GM12874 (cell line): ENCODE results near the gene PLEKHG2.

Experiments
- CTCF ChIP-seq: IDR thresholded peaks from 2 replicates; pipeline ENCODE4 v1.5.1; 2011; ENCODE audit warnings: low read depth, mild to moderate bottlenecking, control low read depth, low read length, moderate library complexity; ENCODE audit not compliant: insufficient read depth

Gene PLEKHG2

GRCh38 chr19:39463403-39463802 is 50.9 kb downstream of the PLEKHG2 start:
- TF ChIP-seq CTCF = no peak

- TF ChIP-seq CTCF = no peak
These were observed 53.7 kb downstream of the PLEKHG2 start for GRCh38 chr19:39465956-39466747.

GRCh38 chr19:39467941-39468340 is 55.5 kb downstream of the PLEKHG2 start:
- TF ChIP-seq CTCF = no peak

- TF ChIP-seq CTCF = no peak
These were observed 56.6 kb downstream of the PLEKHG2 start for GRCh38 chr19:39469036-39469435.

GRCh38 chr19:39469567-39469966 is 57.1 kb downstream of the PLEKHG2 start:
- no peak for TF ChIP-seq CTCF

- TF ChIP-seq CTCF = no peak
These were observed 58.4 kb downstream of the PLEKHG2 start for GRCh38 chr19:39470724-39471339.

GRCh38 chr19:39471756-39472536 is 59.5 kb downstream of the PLEKHG2 start:
- no peak for TF ChIP-seq CTCF
